ENCODE results near the gene SEM1.

GRCh38 chr7:96728139-96728538, 18.5 kb upstream of the SEM1 start:
- no peak for TF ChIP-seq CTCF (IDR thresholded peaks at IDR 0.05; ENCODE audit: insufficient read depth, low read depth, low read length)
- TF ChIP-seq EZH2 (IDR thresholded peaks at IDR 0.05; ENCODE audit: insufficient read depth, low read length), result no peak
